A549 (cell line): ENCODE measurements around the gene ODC1. TPM values are rescaled to one million over a fixed set of nuclear protein-coding genes. Genes with fewer than 3 reads are reported as not detected.

Experiments
- ATAC-seq, 2 experiments: fragments of 200-7000 bp in 1 of 2; fragments of >200 bp in 1 of 2; cut with Nextera tagmentation in 1 of 2; cut with Tn5 transposase in 1 of 2; 3 replicates each; pipeline versions ENCODE4 v1.8.0 to v1.9.1; 2018 to 2020; ENCODE audit warnings: mild to moderate bottlenecking in 1 of 2, moderate library complexity in 1 of 2
- CTCF ChIA-PET: fragments of 300-600 bp; sonication (Branson Sonifier 250); formaldehyde crosslinking; extraction: SDS; loops from one replicate; lab custom pipeline; 2021; ENCODE audit warnings: antibody characterized with exemption, inconsistent platforms; lab: Yijun Ruan, JAX
- POLR2A ChIA-PET: fragments of 350-600 bp; formaldehyde crosslinking; extraction: SDS; loops from one replicate; lab custom pipeline; 2021; ENCODE audit warnings: antibody characterized with exemption, inconsistent platforms; lab: Yijun Ruan, JAX
- DNase-seq, 2 experiments: peaks; one replicate each; pipeline versions ENCODE4 v3.0.0 to v3.0.0-alpha.2; 2011 to 2016; ENCODE audit warnings: low read depth in 1 of 2, low spot score in 1 of 2
- FAIRE-seq: peaks from 2 replicates; lab custom pipeline; 2011; peaks lifted over from hg19 to GRCh38; lab: Jason Lieb, UNC
- H3K27ac ChIP-seq, 2 experiments: fragments of >200 bp; sonication (Bioruptor Twin); formaldehyde crosslinking; 3 replicates each; pipeline ENCODE4 v1.5.1; 2016 to 2017
- H3K4me1 ChIP-seq: fragments of >200 bp; sonication (Bioruptor Twin); formaldehyde crosslinking; 3 replicates; pipeline ENCODE4 v1.6.1; 2016
- H3K4me2 ChIP-seq: fragments of >200 bp; sonication (Bioruptor Twin); formaldehyde crosslinking; 3 replicates; pipeline ENCODE4 v1.6.1; 2016
- H3K4me3 ChIP-seq: fragments of >200 bp; sonication (Bioruptor Twin); formaldehyde crosslinking; 3 replicates; pipeline ENCODE4 v1.5.1; 2016
- H3K9me3 ChIP-seq: fragments of >200 bp; sonication (Bioruptor Twin); formaldehyde crosslinking; 3 replicates; pipeline ENCODE4 v1.6.1; 2016
- BHLHE40 ChIP-seq: IDR thresholded peaks from 2 replicates; pipeline ENCODE4 v1.6.1; 2012; ENCODE audit warnings: low read depth, low read length, inconsistent platforms
- CBX8 ChIP-seq: fragments of 200-600 bp; sonication (generic); IDR thresholded peaks from 2 replicates; pipeline ENCODE4 v1.6.1; 2016
- CEBPB ChIP-seq, 2 experiments: fragments of >200 bp in 1 of 2; sonication (Bioruptor Twin) in 1 of 2; formaldehyde crosslinking in 1 of 2; IDR thresholded peaks; 2 replicates each; pipeline ENCODE4 v1.6.1; 2012 to 2016
- CHD2 ChIP-seq: fragments of 150-350 bp; IDR thresholded peaks from 2 replicates; pipeline ENCODE4 v1.6.1; 2014; ENCODE audit warnings: low read length; ENCODE audit not compliant: partially characterized antibody
- CTCF ChIP-seq: fragments of >200 bp; sonication (Bioruptor Twin); formaldehyde crosslinking; IDR thresholded peaks from 3 replicates; pipeline ENCODE4 v1.5.1; 2016
- E2F6 ChIP-seq: IDR thresholded peaks from 2 replicates; pipeline ENCODE4 v1.6.1; 2012; ENCODE audit warnings: low read depth, borderline replicate concordance
- EHMT2 ChIP-seq: fragments of 200-600 bp; sonication (generic); IDR thresholded peaks from 2 replicates; pipeline ENCODE4 v1.6.1; 2016; ENCODE audit warnings: antibody characterized with exemption, low read depth, mild to moderate bottlenecking, moderate library complexity
- ELK1 ChIP-seq: fragments of 150-350 bp; IDR thresholded peaks from 2 replicates; pipeline ENCODE4 v1.6.1; 2014; ENCODE audit warnings: low read depth, mild to moderate bottlenecking, low read length
- ESRRA ChIP-seq: fragments of 150-350 bp; IDR thresholded peaks from 2 replicates; pipeline ENCODE4 v1.6.1; 2014; ENCODE audit warnings: mild to moderate bottlenecking, low read length, borderline replicate concordance
- FOXS1 ChIP-seq: fragments of 250-450 bp; sonication (Bioruptor Pico); IDR thresholded peaks from 2 replicates; pipeline ENCODE4 v1.5.0; 2020; ENCODE audit warnings: mild to moderate bottlenecking, moderate library complexity
- HDAC2 ChIP-seq: fragments of 200-600 bp; sonication (generic); IDR thresholded peaks from 2 replicates; pipeline ENCODE4 v1.6.1; 2016
- HEYL ChIP-seq: fragments of 250-450 bp; sonication (Bioruptor Pico); IDR thresholded peaks from 2 replicates; pipeline ENCODE4 v1.8.0; 2021; ENCODE audit warnings: mild to moderate bottlenecking, moderate library complexity
- HMGXB4 ChIP-seq: fragments of 250-450 bp; sonication (Bioruptor Pico); IDR thresholded peaks from 2 replicates; pipeline ENCODE4 v1.5.0; 2021; ENCODE audit warnings: mild to moderate bottlenecking, moderate library complexity, borderline replicate concordance
- HOXB13 ChIP-seq: fragments of 250-450 bp; sonication (Bioruptor Pico); IDR thresholded peaks from 2 replicates; pipeline ENCODE4 v1.5.0; 2020; ENCODE audit warnings: low read depth, mild to moderate bottlenecking, moderate library complexity
- MAFK ChIP-seq: fragments of 450-650 bp; IDR thresholded peaks from 2 replicates; pipeline ENCODE4 v1.6.1; 2014; ENCODE audit not compliant: partially characterized antibody
- POLR2A ChIP-seq: IDR thresholded peaks from 2 replicates; pipeline ENCODE4 v1.6.1; 2012; ENCODE audit warnings: mild to moderate bottlenecking, low read length
- RAD21 ChIP-seq, 2 experiments: fragments of >200 bp in 1 of 2; sonication (Bioruptor Twin) in 1 of 2; formaldehyde crosslinking in 1 of 2; IDR thresholded peaks in 1 of 2; conservative IDR thresholded peaks in 1 of 2; 2 replicates in 1 of 2; 3 replicates in 1 of 2; pipeline ENCODE4 v1.6.1; 2012 to 2018; ENCODE audit warnings: inconsistent platforms in 1 of 2
- REST ChIP-seq: fragments of 200-600 bp; sonication (generic); IDR thresholded peaks from 2 replicates; pipeline ENCODE4 v1.6.1; 2016; ENCODE audit warnings: antibody characterized with exemption, mild to moderate bottlenecking, moderate library complexity
- SMC3 ChIP-seq: fragments of >200 bp; sonication (Bioruptor Twin); formaldehyde crosslinking; IDR thresholded peaks from 3 replicates; pipeline ENCODE4 v1.6.1; 2018; ENCODE audit warnings: inconsistent platforms
- SREBF2 ChIP-seq: fragments of 450-650 bp; IDR thresholded peaks from 2 replicates; pipeline ENCODE4 v1.6.1; 2014; ENCODE audit warnings: mild to moderate bottlenecking, moderate library complexity
- USF2 ChIP-seq: fragments of 450-650 bp; IDR thresholded peaks from 2 replicates; pipeline ENCODE4 v1.6.1; 2014; ENCODE audit warnings: antibody characterized with exemption
- ZNF302 ChIP-seq: fragments of 250-450 bp; sonication (Bioruptor Pico); IDR thresholded peaks from 2 replicates; pipeline ENCODE4 v1.9.0; 2021; ENCODE audit warnings: inconsistent platforms, mild to moderate bottlenecking, moderate library complexity
- WGBS: methylation state at CpG from one replicate; pipeline ENCODE4 v1.1.6; 2017; ENCODE audit errors: missing lambda C conversion rate; 5-methylcytosine and 5-hydroxymethylcytosine counted together
- polyA plus RNA-seq, 4 experiments: library from polyadenylated mRNA; depleted of rRNA in 3 of 4; stranded (reverse); fragments of >200 nt; fragmentation: RNase III in 1 of 4; extraction: RNeasy Plus Mini Kit Qiagen cat#74134 plus additional on column Dnase treatment in 1 of 4; gene quantifications; 2 replicates in 3 of 4; 3 replicates in 1 of 4; pipeline ENCODE4 v1.2.3, GENCODE V29; 2011 to 2017

Gene ODC1
- polyA plus RNA-seq, 2 of the 4 experiments (the other 2 are of a cell fraction): 57.8 to 265 TPM

GRCh38 chr2:10434886-10435819, 13.0 kb downstream of the ODC1 start (continued):
- 0 out of 2 replicates have a peak, but pooled peaks have one; percentile 40 for TF ChIP-seq ESRRA
- no peak for TF ChIP-seq FOXS1 (CRISPR knock-in tag)
- TF ChIP-seq USF2: no peak
- peak; percentile 100 for TF ChIP-seq RAD21 (conservative IDR thresholded peaks at IDR 0.05 in 1 of 2, IDR thresholded peaks at IDR 0.05 in 1 of 2)
- TF ChIP-seq CTCF: peak; percentile 99
- TF ChIP-seq, all 56 proteins: peak for 5

- DNase-seq (no peak), ATAC-seq (peak; percentile 3 to 5; a peak in 3 of 6 replicates), FAIRE-seq (no peak)
- H3K4me2 ChIP-seq: peak overlapping the region; percentile 44; the same call in 2 of the 3 replicates
- H3K9me3 ChIP-seq: no peaks in the 10 kb centered on the region
- peak overlapping the region in 1 of 2 experiments; percentile 68; a peak in 4 of 6 replicates for H3K27ac ChIP-seq
- POLR2A ChIA-PET: interaction anchor here (0.5 to 2.2 kb wide), 4 partner anchors 13 to 361 kb away, joined by 3 to 24 read pairs (median 8); partner anchors contain the start of gene ODC1
- H3K4me1 ChIP-seq: peaks cover 18% of the 10 kb centered on the region
- no peak overlapping the region for H3K4me3 ChIP-seq
- WGBS: 77% methylated on average over 14 of the region's 19 CpGs
- TF ChIP-seq ELK1 (no peak), CBX8 (no peak), CHD2 (no peak), POLR2A (no peak), MAFK (no peak), E2F6 (no peak), CEBPB (IDR thresholded peaks at IDR 0.05) (no peak), HOXB13 (CRISPR knock-in tag) (no peak), EHMT2 (no peak), RAD21 (conservative IDR thresholded peaks at IDR 0.05 in 1 of 2, IDR thresholded peaks at IDR 0.05 in 1 of 2) (no peak), BHLHE40 (no peak), SMC3 (no peak), SREBF2 (no peak), FOXS1 (CRISPR knock-in tag) (no peak), HEYL (no peak), HDAC2 (no peak), ZNF302 (no peak), HMGXB4 (CRISPR knock-in tag) (no peak), REST (no peak)
- CTCF ChIA-PET: interaction anchor here (0.6 to 12.0 kb wide), 110 partner anchors 8 to 652 kb away, joined by 3 to 322 read pairs (median 5); partner anchors contain the start of genes CYS1, HPCAL1, KLF11 and ODC1
These were observed 13.9 kb downstream of the ODC1 start for GRCh38 chr2:10433947-10434885.
